TTC549 (cell line): ENCODE results near the gene NADSYN1.
"Not testable (repeated sequence)": the region's sequence is repeated elsewhere in the genome, so short reads cannot be mapped to it uniquely, and the experiment has no call there.

ENCODE experiments used
- FAIRE-seq: peaks from 2 replicates; lab custom pipeline; 2012; peaks lifted over from hg19 to GRCh38; lab: Jason Lieb, UNC

Gene NADSYN1

GRCh38 chr11:71453037-71453917, at the start of gene NADSYN1:
Gene NADSYN1 (plus strand): TSS chr11:71453203. CDS start chr11:71453297, 94 bp downstream.
- no peak for FAIRE-seq

GRCh38 chr11:71404209-71404608, 48.8 kb upstream of the NADSYN1 start:
- no peak for FAIRE-seq

- no peak for FAIRE-seq
Observed at GRCh38 chr11:71406681-71407080, 46.3 kb upstream of the NADSYN1 start.

GRCh38 chr11:71407356-71407755, 45.6 kb upstream of the NADSYN1 start:
- no peak for FAIRE-seq

GRCh38 chr11:71408826-71409225, 44.2 kb upstream of the NADSYN1 start:
- no peak for FAIRE-seq

GRCh38 chr11:71410363-71410966, 42.5 kb upstream of the NADSYN1 start:
- FAIRE-seq = no peak

- FAIRE-seq = no peak
Observed at GRCh38 chr11:71414645-71415044, 38.4 kb upstream of the NADSYN1 start.

GRCh38 chr11:71418643-71419042, 34.4 kb upstream of the NADSYN1 start:
- FAIRE-seq = no peak

GRCh38 chr11:71420455-71421241, 32.4 kb upstream of the NADSYN1 start:
- FAIRE-seq = no peak

- FAIRE-seq = no peak
Observed at GRCh38 chr11:71421392-71421950, 31.5 kb upstream of the NADSYN1 start.

- FAIRE-seq = not testable (repeated sequence)
Observed at GRCh38 chr11:71422318-71422717, 30.7 kb upstream of the NADSYN1 start.

- no peak for FAIRE-seq
Observed at GRCh38 chr11:71423181-71423790, 29.7 kb upstream of the NADSYN1 start.

- FAIRE-seq = no peak
Observed at GRCh38 chr11:71425409-71425808, 27.6 kb upstream of the NADSYN1 start.

GRCh38 chr11:71425860-71426259, 27.1 kb upstream of the NADSYN1 start:
- no peak for FAIRE-seq

GRCh38 chr11:71426413-71426812, 26.6 kb upstream of the NADSYN1 start:
- no peak for FAIRE-seq

- no peak for FAIRE-seq
Observed at GRCh38 chr11:71428861-71429435, 24.1 kb upstream of the NADSYN1 start.

- no peak for FAIRE-seq
Observed at GRCh38 chr11:71429701-71430100, 23.3 kb upstream of the NADSYN1 start.

GRCh38 chr11:71430166-71430565, 22.8 kb upstream of the NADSYN1 start:
- FAIRE-seq = no peak

- FAIRE-seq = no peak
Observed at GRCh38 chr11:71431271-71431670, 21.7 kb upstream of the NADSYN1 start.

GRCh38 chr11:71432761-71433647, 20.0 kb upstream of the NADSYN1 start:
- FAIRE-seq = no peak
